Esophagus muscularis mucosa (tissue), 4 donors: Measurements from ENCODE around the gene CORO2B. TPM values are rescaled to one million over a fixed set of nuclear protein-coding genes. Genes with fewer than 3 reads are reported as not detected.

ENCODE experiments used
- DNase-seq: peaks from one replicate; pipeline ENCODE4 v3.0.0-alpha.2; 2017; ENCODE audit errors: extremely low spot score
- H3K27ac ChIP-seq, 4 donors: fragments of 200-600 bp; sonication (generic); replicated peaks in 1 of 4; 1 replicate in 3 of 4; 2 replicates in 1 of 4; pipeline ENCODE4 v1.5.1; 2016 to 2019; ENCODE audit warnings: mild to moderate bottlenecking in 1 of 4
- H3K27me3 ChIP-seq, 4 donors: fragments of 200-600 bp; sonication (generic); one replicate each; pipeline versions ENCODE4 v1.5.1 to v1.6.0; 2016 to 2019
- H3K36me3 ChIP-seq, 4 donors: fragments of 200-600 bp; sonication (generic); one replicate each; pipeline ENCODE4 v1.5.1; 2016 to 2019
- H3K4me1 ChIP-seq, 4 donors: fragments of 200-600 bp; sonication (generic); one replicate each; pipeline ENCODE4 v1.5.1; 2016 to 2019
- H3K4me3 ChIP-seq, 4 donors: fragments of 200-600 bp; sonication (generic); 1 replicate in 2 of 4; 2 replicates in 2 of 4; pipeline ENCODE4 v1.5.1; 2016 to 2019; ENCODE audit warnings: mild to moderate bottlenecking in 4 of 4, moderate library complexity in 1 of 4
- H3K9me3 ChIP-seq, 4 donors: fragments of 200-600 bp; sonication (generic); 1 replicate in 3 of 4; 2 replicates in 1 of 4; pipeline ENCODE4 v1.5.1; 2016 to 2019
- EP300 ChIP-seq: sonication (generic); formaldehyde crosslinking; IDR thresholded peaks from one replicate; pipeline ENCODE4 v1.6.1; 2017; ENCODE audit warnings: antibody characterized with exemption
- POLR2A ChIP-seq: fragments of 450-650 bp; IDR thresholded peaks from one replicate; pipeline ENCODE4 v1.6.1; 2017; ENCODE audit warnings: antibody characterized with exemption, moderate library complexity, mild to moderate bottlenecking, low read depth
- POLR2AphosphoS5 ChIP-seq, 2 donors: sonication (generic); formaldehyde crosslinking; IDR thresholded peaks; one replicate each; pipeline ENCODE4 v1.6.1; 2017; ENCODE audit warnings: antibody characterized with exemption in 2 of 2
- WGBS: methylation state at CpG from one replicate; pipeline ENCODE4 v1.1.5; 2018; 5-methylcytosine and 5-hydroxymethylcytosine counted together
- intact Hi-C: fragments of 100-400 bp; cut with DNase I; formaldehyde crosslinking; loops from one replicate; pipeline ENCODE4 v1.15.1; 2023
- total RNA-seq, 4 donors: library from RNA; depleted of rRNA; stranded (reverse); fragments of >200 nt; gene quantifications; one replicate each; pipeline versions ENCODE4 v1.1.0 to v1.2.1, GENCODE V29; 2016
- TF ChIP-seq, protein P1 (sequence below), 3 experiments: fragments of 200-600 bp in 2 of 3; fragments of 450-650 bp in 1 of 3; sonication (generic) in 2 of 3; IDR thresholded peaks; one replicate each; pipeline ENCODE4 v1.5.1; 2017 to 2019; ENCODE audit warnings: antibody characterized with exemption in 3 of 3, mild to moderate bottlenecking in 2 of 3, moderate library complexity in 1 of 3

Gene CORO2B
- total RNA-seq, 4 donors from 2014 or later, result 5.8 to 12.2 (median 7.5) TPM

DNA sequence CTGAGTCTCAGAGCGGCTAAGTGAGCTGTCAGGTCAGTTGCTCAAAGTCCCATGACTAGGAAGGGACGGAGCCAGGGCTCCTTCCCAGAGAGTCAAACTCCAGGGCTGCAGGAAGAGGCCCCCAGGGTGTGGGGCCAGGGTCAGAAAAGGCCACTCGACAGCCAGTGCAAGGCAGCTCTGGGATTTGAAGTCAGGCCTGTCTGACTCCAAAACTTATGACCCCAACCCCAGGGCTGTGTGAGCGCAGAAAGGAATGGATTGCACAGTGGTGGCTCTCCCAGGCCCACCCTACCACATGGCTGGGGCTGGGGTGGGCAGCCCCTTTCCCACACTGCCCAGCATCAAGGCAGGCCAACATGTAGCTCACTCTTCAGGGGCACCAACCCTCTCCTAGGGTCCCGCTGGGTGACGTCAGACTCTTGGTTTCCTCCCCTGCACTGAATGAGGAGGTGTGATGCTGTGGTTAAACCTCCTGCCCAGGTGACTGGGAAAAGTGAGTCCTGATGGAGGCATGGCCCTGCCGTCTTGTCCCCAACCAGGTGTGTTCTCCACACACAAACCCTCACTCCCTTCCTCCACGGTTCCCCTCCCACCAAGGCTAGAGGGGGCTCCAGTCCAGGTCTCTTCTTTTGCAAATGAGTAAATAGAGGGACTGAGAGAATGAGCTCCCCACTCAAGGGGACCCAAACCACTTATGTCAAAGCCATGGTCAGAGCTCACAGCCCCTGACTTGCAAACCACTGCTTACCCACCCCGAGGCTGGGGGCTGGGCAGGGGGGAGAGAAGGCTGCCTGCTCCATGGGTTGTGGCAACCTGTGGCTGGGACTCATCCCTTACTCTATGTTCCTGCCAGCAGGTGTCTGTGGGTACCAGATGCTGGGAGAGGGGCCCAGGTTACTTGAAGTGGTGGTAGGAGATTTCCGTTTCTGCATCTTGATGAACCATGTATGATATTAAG lies 23.8 kb upstream of the CORO2B start:
- peaks cover 0 to 60% (median 0%) of the 10 kb centered on the region in 4 donors for H3K27me3 ChIP-seq
- 69% methylated on average over 4 of the region's 10 CpGs for WGBS
- peaks cover 8 to 15% (median 12%) of the 10 kb centered on the region in 4 donors for H3K4me1 ChIP-seq
- no peaks in the 10 kb centered on the region for H3K9me3 ChIP-seq
- no peaks in the 10 kb centered on the region for H3K36me3 ChIP-seq
- intact Hi-C loops, result loop anchor here (1.0 to 10.0 kb wide), 3 partner anchors 123 to 367 kb away; no protein-coding TSS in a partner anchor
- no peak overlapping the region for H3K4me3 ChIP-seq
- TF ChIP-seq, protein P1, sequence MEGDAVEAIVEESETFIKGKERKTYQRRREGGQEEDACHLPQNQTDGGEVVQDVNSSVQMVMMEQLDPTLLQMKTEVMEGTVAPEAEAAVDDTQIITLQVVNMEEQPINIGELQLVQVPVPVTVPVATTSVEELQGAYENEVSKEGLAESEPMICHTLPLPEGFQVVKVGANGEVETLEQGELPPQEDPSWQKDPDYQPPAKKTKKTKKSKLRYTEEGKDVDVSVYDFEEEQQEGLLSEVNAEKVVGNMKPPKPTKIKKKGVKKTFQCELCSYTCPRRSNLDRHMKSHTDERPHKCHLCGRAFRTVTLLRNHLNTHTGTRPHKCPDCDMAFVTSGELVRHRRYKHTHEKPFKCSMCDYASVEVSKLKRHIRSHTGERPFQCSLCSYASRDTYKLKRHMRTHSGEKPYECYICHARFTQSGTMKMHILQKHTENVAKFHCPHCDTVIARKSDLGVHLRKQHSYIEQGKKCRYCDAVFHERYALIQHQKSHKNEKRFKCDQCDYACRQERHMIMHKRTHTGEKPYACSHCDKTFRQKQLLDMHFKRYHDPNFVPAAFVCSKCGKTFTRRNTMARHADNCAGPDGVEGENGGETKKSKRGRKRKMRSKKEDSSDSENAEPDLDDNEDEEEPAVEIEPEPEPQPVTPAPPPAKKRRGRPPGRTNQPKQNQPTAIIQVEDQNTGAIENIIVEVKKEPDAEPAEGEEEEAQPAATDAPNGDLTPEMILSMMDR (IDR thresholded peaks at IDR 0.05), result no peak
- no peak for TF ChIP-seq POLR2A
- DNase-seq, result no peak
- H3K27ac ChIP-seq, result no peak overlapping the region

DNA sequence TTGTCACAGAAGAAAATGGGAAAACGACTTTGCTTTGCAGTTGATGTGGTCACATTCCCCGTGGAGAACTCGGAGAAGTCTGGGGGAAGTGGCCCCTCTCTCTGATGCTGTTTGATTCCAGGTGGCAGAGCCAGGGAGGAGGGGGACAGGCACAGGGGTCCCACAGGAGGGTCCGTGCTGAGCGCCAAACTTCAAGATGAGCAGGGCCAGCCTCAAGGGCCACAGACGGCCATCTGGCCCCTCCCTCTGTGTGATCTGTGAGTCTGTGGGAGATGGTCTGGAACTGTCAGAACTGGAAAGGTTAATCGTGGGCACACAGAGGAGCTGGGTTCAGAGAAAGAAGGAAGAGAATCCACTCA lies 23.1 kb upstream of the CORO2B start:
- no peak overlapping the region for H3K4me3 ChIP-seq
- H3K27ac ChIP-seq, result no peak overlapping the region
- H3K9me3 ChIP-seq, result no peaks in the 10 kb centered on the region
- intact Hi-C loops, result loop anchor here (10.0 kb wide), 1 partner anchor 251 kb away; no protein-coding TSS in a partner anchor
- H3K27me3 ChIP-seq, result peaks cover 0 to 63% (median 0%) of the 10 kb centered on the region in 4 donors
- no peaks in the 10 kb centered on the region for H3K36me3 ChIP-seq
- peaks cover 9 to 17% (median 15%) of the 10 kb centered on the region in 4 donors for H3K4me1 ChIP-seq
- DNase-seq, result no peak
- 86% methylated on average over 7 of the region's 7 CpGs for WGBS
- TF ChIP-seq, protein P1 (IDR thresholded peaks at IDR 0.05), result no peak
- TF ChIP-seq POLR2AphosphoS5 (IDR thresholded peaks at IDR 0.05) (no peak), POLR2A (no peak), EP300 (no peak)

DNA sequence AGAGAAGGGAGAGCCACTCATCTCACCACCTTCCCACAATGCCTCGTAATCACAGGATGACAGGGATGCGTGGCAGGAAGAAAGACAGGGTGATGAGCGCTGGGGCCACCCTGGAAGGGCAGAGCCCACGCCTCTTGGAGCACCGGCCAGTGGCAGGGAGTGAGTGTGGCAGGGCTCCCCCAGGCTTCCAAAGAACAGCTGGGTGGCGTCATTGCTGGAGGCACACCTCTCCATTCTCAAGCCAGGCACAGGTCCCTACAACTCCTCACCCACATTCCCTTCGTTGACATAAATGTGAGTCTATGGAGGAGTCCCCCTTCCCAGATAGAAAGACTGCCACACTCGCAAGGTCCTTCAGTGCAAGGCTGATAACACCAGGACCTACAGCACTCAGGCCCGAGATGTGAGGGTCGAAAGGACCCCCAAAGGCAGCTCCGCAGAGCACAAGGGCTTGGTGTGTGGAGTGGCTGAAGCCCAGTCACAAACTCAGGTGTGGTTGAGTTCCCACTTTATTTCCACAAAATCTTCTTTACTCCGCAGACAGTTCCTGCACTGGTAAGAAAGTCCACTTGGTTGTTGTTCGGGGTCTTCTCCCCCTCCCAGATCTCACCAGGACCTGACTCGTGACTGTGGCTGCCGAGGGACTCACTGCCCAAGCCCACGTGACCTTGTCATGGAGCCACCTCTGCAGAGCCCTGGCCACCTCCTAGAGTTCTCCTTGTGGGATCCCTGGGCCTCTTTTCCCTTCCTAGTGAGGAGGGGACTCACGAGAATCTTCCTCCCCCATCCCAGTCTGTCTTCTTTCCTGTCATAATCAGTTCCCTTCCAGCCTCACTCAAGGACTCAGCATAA lies 22.4 kb upstream of the CORO2B start:
- H3K27me3 ChIP-seq, result peaks cover 0 to 66% (median 3%) of the 10 kb centered on the region in 4 donors
- DNase-seq, result no peak
- H3K36me3 ChIP-seq, result no peaks in the 10 kb centered on the region
- intact Hi-C loops, result loop anchor here (10.0 kb wide), 1 partner anchor 252 kb away; no protein-coding TSS in a partner anchor
- WGBS, result 86% methylated on average over 17 of the region's 17 CpGs
- H3K27ac ChIP-seq, result no peak overlapping the region
- H3K4me3 ChIP-seq, result no peak overlapping the region
- H3K9me3 ChIP-seq, result no peaks in the 10 kb centered on the region
- H3K4me1 ChIP-seq, result peaks cover 9 to 17% (median 15%) of the 10 kb centered on the region in 4 donors
- TF ChIP-seq, protein P1 (IDR thresholded peaks at IDR 0.05), result no peak
- TF ChIP-seq EP300, result no peak

DNA sequence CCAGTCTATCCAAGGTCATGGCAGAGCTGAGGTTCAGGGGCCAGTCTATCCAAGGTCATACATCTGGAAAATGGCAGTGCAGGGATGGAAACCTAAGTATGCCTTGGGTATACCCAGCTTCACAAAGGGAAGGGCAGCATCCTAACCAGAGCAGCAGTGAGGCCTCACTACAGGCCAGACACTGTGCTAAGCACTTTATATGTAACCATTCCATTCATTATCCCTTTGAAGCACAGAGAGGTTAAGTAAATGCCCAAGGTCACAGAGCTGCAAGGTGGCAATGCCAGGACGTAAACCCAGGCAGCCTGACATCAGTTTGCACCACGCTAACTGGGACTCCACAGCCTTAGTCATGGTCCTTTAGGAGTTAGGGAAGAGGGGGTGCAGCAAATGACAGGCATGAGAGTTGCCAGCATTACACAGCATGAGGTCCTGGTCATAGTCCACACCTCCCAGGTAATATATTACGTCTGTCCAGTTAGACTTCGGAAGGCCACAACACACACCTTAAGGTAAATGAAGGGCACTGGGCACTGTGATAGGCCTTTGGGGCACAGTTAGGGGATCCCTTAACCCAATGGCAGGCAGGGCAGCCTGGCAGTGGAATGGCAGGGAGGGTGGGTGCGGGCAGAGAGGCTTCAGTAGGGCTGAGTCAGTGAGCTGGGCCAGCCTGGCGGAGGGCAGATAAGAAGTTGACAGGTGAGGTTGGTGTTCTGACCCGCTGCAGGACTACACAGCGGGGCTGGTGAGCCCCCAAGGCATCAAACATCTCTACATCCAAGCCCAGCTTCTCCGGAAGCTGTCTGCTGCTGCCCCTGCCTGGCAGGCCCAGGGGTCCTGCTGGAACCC lies 21.1 kb upstream of the CORO2B start:
- DNase-seq, result no peak
- H3K4me1 ChIP-seq, result peaks cover 9 to 17% (median 15%) of the 10 kb centered on the region in 4 donors
- no peaks in the 10 kb centered on the region for H3K36me3 ChIP-seq
- TF ChIP-seq POLR2AphosphoS5 (IDR thresholded peaks at IDR 0.05) (no peak), EP300 (no peak), POLR2A (no peak)
- TF ChIP-seq, protein P1 (IDR thresholded peaks at IDR 0.05), result no peak
- intact Hi-C loops, result loop anchor here (2.0 to 10.0 kb wide), 2 partner anchors 253 to 321 kb away; no protein-coding TSS in a partner anchor
- H3K27me3 ChIP-seq, result peaks cover 0 to 71% (median 4%) of the 10 kb centered on the region in 4 donors
- H3K4me3 ChIP-seq, result no peak overlapping the region
- no peak overlapping the region for H3K27ac ChIP-seq
- WGBS, result 87% methylated on average over 4 of the region's 9 CpGs
- no peaks in the 10 kb centered on the region for H3K9me3 ChIP-seq
